Measurements from ENCODE around the gene LITAF. TPM values are rescaled to one million over a fixed set of nuclear protein-coding genes. Genes with fewer than 3 reads are reported as not detected.

The LITAF gene
- total RNA-seq, 1 donor from 2014 or later, result 121 TPM

DNA sequence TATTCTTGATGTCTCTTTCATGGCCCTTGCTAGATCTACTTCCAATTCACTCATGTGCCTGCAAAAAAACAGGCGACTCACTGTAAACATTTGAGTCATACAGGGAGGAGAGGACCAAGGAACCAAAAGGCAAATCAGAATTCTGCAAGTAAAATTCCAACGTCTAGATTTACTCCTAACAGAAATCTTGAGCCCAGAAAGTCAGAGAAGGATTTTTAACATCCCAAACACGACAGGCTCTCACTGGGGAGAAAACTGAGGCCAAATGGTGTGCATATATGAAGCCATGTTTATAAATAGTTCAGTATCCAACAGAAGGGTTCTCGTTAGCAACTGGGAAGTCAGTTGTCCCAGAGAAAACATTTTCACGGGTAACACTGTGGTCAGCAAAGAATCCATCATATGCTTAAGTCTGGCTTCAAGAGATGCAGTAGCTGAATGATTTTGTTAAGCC is 40.1 kb downstream of the LITAF start:
- no peak overlapping the region for H3K27ac Mint-ChIP-seq
- H3K36me3 Mint-ChIP-seq (ENCODE audit: low read depth), result peaks cover 57% of the 10 kb centered on the region
- DNase-seq (ENCODE audit: low spot score), result no peak
- H3K4me1 Mint-ChIP-seq (ENCODE audit: low read depth), result no peaks in the 10 kb centered on the region
- intact Hi-C loops (cut with micrococcal nuclease), result no loop called here
- H3K9me3 Mint-ChIP-seq, result peaks cover 8% of the 10 kb centered on the region
- H3K27me3 Mint-ChIP-seq (ENCODE audit: low read depth), result no peaks in the 10 kb centered on the region
- H3K4me3 Mint-ChIP-seq (ENCODE audit: low read depth), result no peak overlapping the region

- H3K27me3 Mint-ChIP-seq (ENCODE audit: low read depth), result no peaks in the 10 kb centered on the region
- no peaks in the 10 kb centered on the region for H3K4me1 Mint-ChIP-seq (ENCODE audit: low read depth)
- intact Hi-C loops (cut with micrococcal nuclease), result no loop called here
- H3K9me3 Mint-ChIP-seq, result no peaks in the 10 kb centered on the region
- peaks cover 30% of the 10 kb centered on the region for H3K36me3 Mint-ChIP-seq (ENCODE audit: low read depth)
- no peak overlapping the region for H3K4me3 Mint-ChIP-seq (ENCODE audit: low read depth)
- no peak overlapping the region for H3K27ac Mint-ChIP-seq
- DNase-seq (ENCODE audit: low spot score), result no peak
Observed at GRCh38 chr16:11543661-11544393, 42.9 kb downstream of the LITAF start.

- Mint-ChIP-seq H3K36me3 (ENCODE audit: low read depth) (peaks cover 14% of the 10 kb centered on the region), H3K27ac (no peak overlapping the region), H3K27me3 (ENCODE audit: low read depth) (no peaks in the 10 kb centered on the region), H3K4me1 (ENCODE audit: low read depth) (no peaks in the 10 kb centered on the region), H3K4me3 (ENCODE audit: low read depth) (no peak overlapping the region), H3K9me3 (no peaks in the 10 kb centered on the region)
- intact Hi-C loops (cut with micrococcal nuclease), result no loop called here
- DNase-seq (ENCODE audit: low spot score), result no peak
Observed at GRCh38 chr16:11542069-11542744, 44.5 kb downstream of the LITAF start.

GRCh38 chr16:11539641-11540050 is 47.1 kb downstream of the LITAF start:
- Mint-ChIP-seq H3K9me3 (no peaks in the 10 kb centered on the region), H3K27ac (no peak overlapping the region), H3K4me1 (ENCODE audit: low read depth) (no peaks in the 10 kb centered on the region), H3K36me3 (ENCODE audit: low read depth) (no peaks in the 10 kb centered on the region), H3K4me3 (ENCODE audit: low read depth) (no peak overlapping the region), H3K27me3 (ENCODE audit: low read depth) (no peaks in the 10 kb centered on the region)
- intact Hi-C loops (cut with micrococcal nuclease), result no loop called here
- DNase-seq (ENCODE audit: low spot score), result no peak

DNA sequence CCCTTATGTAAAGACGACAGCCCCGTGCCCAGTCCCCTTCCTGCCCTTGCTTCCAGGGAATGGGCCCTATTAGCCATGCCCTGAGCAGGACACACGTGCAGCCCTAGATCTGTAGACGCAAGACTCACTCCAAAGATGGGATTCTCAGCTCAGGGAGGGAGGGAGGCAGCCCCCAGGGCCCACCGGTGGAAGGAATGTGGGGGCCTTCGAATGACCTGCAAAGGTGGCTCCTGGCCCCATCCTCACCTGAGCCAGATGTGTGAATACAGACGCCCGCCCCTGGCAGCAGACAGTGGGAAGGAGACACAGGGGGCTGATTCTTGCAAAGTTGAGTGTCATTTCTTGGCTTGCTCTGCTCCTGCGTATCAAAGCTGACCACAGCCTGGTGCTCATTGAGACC is 47.8 kb downstream of the LITAF start:
- no peaks in the 10 kb centered on the region for H3K27me3 Mint-ChIP-seq (ENCODE audit: low read depth)
- no peak overlapping the region for H3K27ac Mint-ChIP-seq
- no peaks in the 10 kb centered on the region for H3K4me1 Mint-ChIP-seq (ENCODE audit: low read depth)
- intact Hi-C loops (cut with micrococcal nuclease), result no loop called here
- DNase-seq (ENCODE audit: low spot score), result no peak
- H3K9me3 Mint-ChIP-seq, result no peaks in the 10 kb centered on the region
- H3K36me3 Mint-ChIP-seq (ENCODE audit: low read depth), result no peaks in the 10 kb centered on the region
- no peak overlapping the region for H3K4me3 Mint-ChIP-seq (ENCODE audit: low read depth)

GRCh38 chr16:11536104-11536866 is 50.4 kb downstream of the LITAF start:
- Mint-ChIP-seq H3K9me3 (no peaks in the 10 kb centered on the region), H3K36me3 (ENCODE audit: low read depth) (no peaks in the 10 kb centered on the region), H3K4me1 (ENCODE audit: low read depth) (peaks cover 2% of the 10 kb centered on the region), H3K4me3 (ENCODE audit: low read depth) (no peak overlapping the region), H3K27me3 (ENCODE audit: low read depth) (no peaks in the 10 kb centered on the region), H3K27ac (no peak overlapping the region)
- intact Hi-C loops (cut with micrococcal nuclease), result no loop called here
- no peak for DNase-seq (ENCODE audit: low spot score)

DNA sequence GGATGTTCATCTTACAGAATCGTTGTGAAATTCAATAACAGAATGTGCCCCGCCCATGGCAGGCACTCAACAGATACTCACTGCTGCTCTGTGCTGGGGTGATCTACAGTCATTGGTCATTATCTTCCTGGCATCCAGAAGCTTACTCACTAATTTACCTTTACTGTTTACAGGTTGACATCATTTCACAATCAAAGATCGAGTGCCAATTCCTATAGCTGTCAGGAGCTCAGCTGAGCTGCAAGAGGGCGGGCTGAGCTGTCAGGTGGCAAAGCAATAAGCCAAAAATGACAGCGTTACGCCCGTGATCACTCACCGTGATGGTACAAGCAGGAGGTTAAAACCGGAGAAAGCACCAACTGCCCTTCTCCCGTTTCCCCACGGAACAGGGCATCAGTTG is 51.2 kb downstream of the LITAF start:
- H3K4me1 Mint-ChIP-seq (ENCODE audit: low read depth), result peaks cover 2% of the 10 kb centered on the region
- H3K27ac Mint-ChIP-seq, result no peak overlapping the region
- H3K36me3 Mint-ChIP-seq (ENCODE audit: low read depth), result no peaks in the 10 kb centered on the region
- DNase-seq (ENCODE audit: low spot score), result no peak
- no peaks in the 10 kb centered on the region for H3K9me3 Mint-ChIP-seq
- no peaks in the 10 kb centered on the region for H3K27me3 Mint-ChIP-seq (ENCODE audit: low read depth)
- no peak overlapping the region for H3K4me3 Mint-ChIP-seq (ENCODE audit: low read depth)
- intact Hi-C loops (cut with micrococcal nuclease), result no loop called here

GRCh38 chr16:11534262-11534661 is 52.5 kb downstream of the LITAF start:
- Mint-ChIP-seq H3K9me3 (no peaks in the 10 kb centered on the region), H3K27ac (no peak overlapping the region), H3K4me3 (ENCODE audit: low read depth) (no peak overlapping the region), H3K36me3 (ENCODE audit: low read depth) (no peaks in the 10 kb centered on the region), H3K4me1 (ENCODE audit: low read depth) (peaks cover 2% of the 10 kb centered on the region), H3K27me3 (ENCODE audit: low read depth) (peaks cover 2% of the 10 kb centered on the region)
- intact Hi-C loops (cut with micrococcal nuclease), result loop anchor here (5.0 kb wide), 1 partner anchor 127 kb away; no protein-coding TSS in a partner anchor
- DNase-seq (ENCODE audit: low spot score), result no peak

- Mint-ChIP-seq H3K27ac (no peak overlapping the region), H3K4me1 (ENCODE audit: low read depth) (peaks cover 2% of the 10 kb centered on the region), H3K4me3 (ENCODE audit: low read depth) (no peak overlapping the region), H3K27me3 (ENCODE audit: low read depth) (peaks cover 2% of the 10 kb centered on the region), H3K36me3 (ENCODE audit: low read depth) (no peaks in the 10 kb centered on the region), H3K9me3 (no peaks in the 10 kb centered on the region)
- intact Hi-C loops (cut with micrococcal nuclease), result loop anchor here (2.0 to 5.0 kb wide), 3 partner anchors 49 to 181 kb away; no protein-coding TSS in a partner anchor
- DNase-seq (ENCODE audit: low spot score), result no peak
Observed at GRCh38 chr16:11533588-11533987, 53.1 kb downstream of the LITAF start.

DNA sequence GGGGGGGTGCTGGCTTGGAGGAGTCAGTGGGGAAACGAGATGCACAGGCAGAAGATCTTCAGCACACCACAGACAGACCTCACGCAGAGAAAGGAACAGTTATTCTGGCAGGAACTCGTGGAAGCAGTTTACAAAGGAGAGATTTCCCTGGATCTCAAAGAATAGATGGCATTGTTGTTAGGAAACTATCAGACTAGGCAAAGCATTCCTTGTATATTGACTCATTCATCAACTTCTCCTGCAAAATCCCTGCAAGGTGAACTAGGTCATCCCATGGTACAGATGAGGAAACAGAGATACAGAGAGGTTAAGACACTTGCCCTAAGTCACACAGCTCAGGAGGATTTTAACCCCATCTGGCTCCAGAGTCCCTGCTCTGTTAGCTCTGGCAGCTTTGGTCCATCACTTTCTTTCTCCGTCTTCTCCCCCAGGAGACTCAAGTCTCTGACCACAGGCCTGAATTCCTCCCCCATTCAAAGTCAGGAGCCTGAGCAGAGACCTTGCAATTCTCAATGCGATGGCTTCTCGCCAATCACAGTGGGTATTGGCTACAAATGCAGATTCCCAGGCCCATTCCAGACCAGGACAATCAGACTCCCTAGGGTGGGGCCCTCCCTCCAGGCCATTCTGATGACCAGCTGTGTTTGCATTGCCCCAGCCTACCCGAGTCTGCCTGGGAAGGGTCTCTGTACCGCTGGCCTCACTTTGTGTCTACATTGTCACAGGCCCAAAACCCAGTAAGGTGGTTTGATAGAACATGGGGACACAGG is 56.4 kb downstream of the LITAF start:
- no peak overlapping the region for H3K4me3 Mint-ChIP-seq (ENCODE audit: low read depth)
- H3K27ac Mint-ChIP-seq, result no peak overlapping the region
- DNase-seq (ENCODE audit: low spot score), result no peak
- H3K27me3 Mint-ChIP-seq (ENCODE audit: low read depth), result peaks cover 7% of the 10 kb centered on the region
- intact Hi-C loops (cut with micrococcal nuclease), result loop anchor here (5.0 kb wide), 1 partner anchor 123 kb away; no protein-coding TSS in a partner anchor
- H3K36me3 Mint-ChIP-seq (ENCODE audit: low read depth), result no peaks in the 10 kb centered on the region
- peaks cover 2% of the 10 kb centered on the region for H3K4me1 Mint-ChIP-seq (ENCODE audit: low read depth)
- H3K9me3 Mint-ChIP-seq, result no peaks in the 10 kb centered on the region

- H3K4me1 Mint-ChIP-seq (ENCODE audit: low read depth), result peaks cover 2% of the 10 kb centered on the region
- H3K27ac Mint-ChIP-seq, result no peak overlapping the region
- DNase-seq (ENCODE audit: low spot score), result no peak
- H3K4me3 Mint-ChIP-seq (ENCODE audit: low read depth), result no peak overlapping the region
- H3K27me3 Mint-ChIP-seq (ENCODE audit: low read depth), result peaks cover 8% of the 10 kb centered on the region
- intact Hi-C loops (cut with micrococcal nuclease), result no loop called here
- H3K36me3 Mint-ChIP-seq (ENCODE audit: low read depth), result no peaks in the 10 kb centered on the region
- no peaks in the 10 kb centered on the region for H3K9me3 Mint-ChIP-seq
Observed at GRCh38 chr16:11529285-11529684, 57.4 kb downstream of the LITAF start.

GRCh38 chr16:11528053-11528452 is 58.7 kb downstream of the LITAF start:
- DNase-seq (ENCODE audit: low spot score), result no peak
- no peak overlapping the region for H3K4me3 Mint-ChIP-seq (ENCODE audit: low read depth)
- H3K27ac Mint-ChIP-seq, result no peak overlapping the region
- peaks cover 8% of the 10 kb centered on the region for H3K27me3 Mint-ChIP-seq (ENCODE audit: low read depth)
- no peaks in the 10 kb centered on the region for H3K9me3 Mint-ChIP-seq
- no peaks in the 10 kb centered on the region for H3K36me3 Mint-ChIP-seq (ENCODE audit: low read depth)
- H3K4me1 Mint-ChIP-seq (ENCODE audit: low read depth), result peaks cover 2% of the 10 kb centered on the region
- intact Hi-C loops (cut with micrococcal nuclease), result no loop called here

Measured in activated T-helper 2 cell treated with anti-CD3 and anti-CD28 coated beads, Interferon-gamma antibody, Interleukin-2, Interleukin-4, amounts not matched to agents 10 μg/mL and 5 μg/mL and 100 μg/mL, durations not matched to agents 14 hours and 24 hours and 36 hours (primary cell).